IPS-18c (cell line): ENCODE results near the gene CCL26.

ENCODE experiments used
- H3K4me3 ChIP-seq: 2 replicates; pipeline ENCODE4 v1.7.0; 2013; ENCODE audit warnings: low read depth, mild to moderate bottlenecking, low read length, moderate library complexity; ENCODE audit not compliant: insufficient read depth
- H3K9me3 ChIP-seq: one replicate; pipeline ENCODE4 v1.6.1; 2013; ENCODE audit warnings: mild to moderate bottlenecking, low read length, moderate library complexity; ENCODE audit not compliant: control insufficient read depth, insufficient read depth

CCL26 gene

GRCh38 chr7:75756991-75757676, 14.9 kb downstream of the CCL26 start:
- Histone ChIP-seq H3K9me3 (peaks cover 1% of the 10 kb centered on the region), H3K4me3 (no peak overlapping the region)

- Histone ChIP-seq H3K9me3 (no peaks in the 10 kb centered on the region), H3K4me3 (no peak overlapping the region)
Observed at GRCh38 chr7:75756206-75756990, 15.6 kb downstream of the CCL26 start.

- Histone ChIP-seq H3K4me3 (no peak overlapping the region), H3K9me3 (no peaks in the 10 kb centered on the region)
Observed at GRCh38 chr7:75743455-75743859, 28.6 kb downstream of the CCL26 start.

GRCh38 chr7:75740846-75741497, 31.0 kb downstream of the CCL26 start:
- Histone ChIP-seq H3K4me3 (no peak overlapping the region), H3K9me3 (no peaks in the 10 kb centered on the region)

GRCh38 chr7:75739796-75740672, 32.0 kb downstream of the CCL26 start:
- Histone ChIP-seq H3K4me3 (peak overlapping the region; percentile 78), H3K9me3 (no peaks in the 10 kb centered on the region)

- H3K9me3 ChIP-seq = no peaks in the 10 kb centered on the region
- H3K4me3 ChIP-seq = peak overlapping the region; percentile 95
Observed at GRCh38 chr7:75738975-75739795, 32.8 kb downstream of the CCL26 start.

GRCh38 chr7:75738604-75738974, 33.4 kb downstream of the CCL26 start, which contains the start of gene HIP1:
Gene HIP1, minus strand, starts transcription at chr7:75738941. Its CDS starts 21 bp downstream, at chr7:75738920.
- H3K9me3 ChIP-seq = no peaks in the 10 kb centered on the region
- H3K4me3 ChIP-seq = peak within 1 kb of the TSS; percentile 95

GRCh38 chr7:75737856-75738603, 34.0 kb downstream of the CCL26 start:
- H3K9me3 ChIP-seq = no peaks in the 10 kb centered on the region
- peak overlapping the region; percentile 95 for H3K4me3 ChIP-seq

- no peak overlapping the region for H3K4me3 ChIP-seq
- H3K9me3 ChIP-seq = no peaks in the 10 kb centered on the region
Observed at GRCh38 chr7:75735581-75736350, 36.2 kb downstream of the CCL26 start.

- Histone ChIP-seq H3K4me3 (no peak overlapping the region), H3K9me3 (no peaks in the 10 kb centered on the region)
Observed at GRCh38 chr7:75734586-75735458, 37.2 kb downstream of the CCL26 start.

- Histone ChIP-seq H3K4me3 (no peak overlapping the region), H3K9me3 (no peaks in the 10 kb centered on the region)
Observed at GRCh38 chr7:75732764-75733630, 39.0 kb downstream of the CCL26 start.

- Histone ChIP-seq H3K9me3 (no peaks in the 10 kb centered on the region), H3K4me3 (no peak overlapping the region)
Observed at GRCh38 chr7:75732016-75732521, 39.9 kb downstream of the CCL26 start.

- Histone ChIP-seq H3K4me3 (no peak overlapping the region), H3K9me3 (no peaks in the 10 kb centered on the region)
Observed at GRCh38 chr7:75729851-75730274, 42.1 kb downstream of the CCL26 start.
